Measurements from ENCODE around the gene EVI2A. TPM values are rescaled to one million over a fixed set of nuclear protein-coding genes. Genes with fewer than 3 reads are reported as not detected.
"Not testable (repeated sequence)": the region's sequence is repeated elsewhere in the genome, so short reads cannot be mapped to it uniquely, and the experiment has no call there.

Gene EVI2A
- total RNA-seq, 1 experiment from 2014 or later = not detected

DNA sequence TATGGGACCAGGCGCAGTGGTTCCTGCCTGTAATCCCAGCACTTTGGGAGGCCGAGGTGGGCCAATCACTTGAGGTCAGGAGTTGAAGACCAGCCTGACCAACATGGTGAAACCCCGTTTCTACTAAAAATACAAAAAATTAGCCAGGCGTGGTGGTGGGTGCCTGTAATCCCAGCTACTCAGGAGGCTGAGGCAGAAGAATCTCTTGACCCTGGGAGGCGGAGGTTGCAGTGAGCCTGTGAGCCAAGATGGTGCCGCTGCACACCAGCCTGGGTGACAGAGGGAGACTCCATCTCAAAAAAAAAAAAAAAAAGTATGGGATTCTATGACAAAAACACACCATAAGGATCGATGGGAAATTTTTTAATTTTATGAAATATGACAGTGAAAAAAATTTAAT lies 9.2 kb downstream of the EVI2A start:
- DNase-seq (ENCODE audit: low spot score) = not testable (repeated sequence)

DNA sequence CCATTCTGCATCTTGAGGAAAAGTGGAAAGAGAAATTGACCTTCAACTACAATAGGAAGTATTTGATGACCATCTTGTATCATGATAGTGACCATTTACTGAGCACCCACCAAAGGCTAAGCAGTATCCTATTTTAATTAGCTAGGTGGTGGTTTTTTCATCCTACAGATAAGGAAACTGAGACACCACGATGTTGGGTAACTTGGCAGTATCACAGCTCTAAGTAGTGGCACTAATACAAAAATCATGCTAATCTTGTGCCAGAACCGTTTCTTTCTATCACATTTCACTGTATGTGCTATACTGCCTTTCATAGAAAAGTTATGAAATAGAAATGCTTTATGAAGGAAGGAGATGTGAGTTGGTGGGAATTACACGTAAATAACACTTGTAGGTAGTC lies 9.9 kb downstream of the EVI2A start:
- DNase-seq (ENCODE audit: low spot score) = no peak

DNA sequence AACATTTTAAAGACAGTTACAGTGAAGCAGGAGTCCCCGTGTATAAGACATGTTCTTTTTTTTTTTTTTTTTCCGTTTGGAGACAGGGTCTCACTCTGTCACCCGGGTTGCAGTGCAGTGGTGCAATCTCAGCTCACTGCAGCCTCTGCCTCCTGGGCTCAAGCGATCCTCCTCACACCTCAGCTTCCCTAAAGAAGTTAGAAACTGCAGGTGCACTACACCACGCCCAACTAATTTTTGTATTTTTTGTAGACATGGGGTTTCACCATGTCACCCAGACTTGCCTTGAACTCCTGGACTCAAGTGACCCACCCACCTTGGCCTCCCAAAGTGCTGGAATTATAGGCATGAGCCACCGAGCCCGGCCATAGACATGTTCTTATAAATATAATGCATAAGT lies 10.5 kb downstream of the EVI2A start:
- no peak for DNase-seq (ENCODE audit: low spot score)

DNA sequence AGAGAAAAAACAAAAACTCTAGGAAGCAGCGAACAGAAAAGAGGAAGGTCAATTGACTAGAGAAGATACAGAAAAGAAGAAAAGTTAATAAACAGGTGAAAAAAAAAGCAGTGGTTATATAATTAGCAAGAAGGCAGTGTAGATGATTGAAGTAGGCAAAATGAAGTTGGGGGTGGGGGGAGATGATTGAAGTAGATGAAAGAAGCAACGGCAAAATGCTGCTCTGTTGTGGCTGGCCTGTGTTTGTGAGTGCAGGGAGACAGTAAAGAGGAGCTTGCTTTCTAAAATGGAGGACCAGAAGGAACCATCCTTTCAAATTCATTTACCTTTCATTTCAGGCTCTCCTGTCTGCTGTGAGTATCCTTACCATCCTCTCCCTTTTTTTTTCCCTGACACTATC lies 11.2 kb downstream of the EVI2A start:
- DNase-seq (ENCODE audit: low spot score) = no peak

DNA sequence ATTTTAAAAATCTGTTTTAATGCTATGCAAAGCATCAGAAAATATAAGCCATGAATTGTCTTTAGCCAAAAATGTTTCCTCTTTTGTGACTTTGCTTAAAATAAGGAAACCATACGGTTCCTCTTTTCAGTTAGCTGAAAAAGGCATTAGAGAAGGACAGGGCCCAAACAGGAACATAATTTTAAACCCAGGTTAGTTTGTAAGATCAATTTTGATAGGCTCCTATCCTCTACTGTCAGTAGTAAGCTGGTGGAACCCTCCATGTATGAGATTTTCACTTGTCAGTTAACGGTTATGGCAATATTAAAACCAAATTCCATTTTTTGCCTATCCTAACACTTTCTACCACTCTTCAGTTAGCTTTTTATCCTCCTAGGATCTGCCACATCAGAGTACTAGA lies 11.9 kb downstream of the EVI2A start:
- no peak for DNase-seq (ENCODE audit: low spot score)

DNA sequence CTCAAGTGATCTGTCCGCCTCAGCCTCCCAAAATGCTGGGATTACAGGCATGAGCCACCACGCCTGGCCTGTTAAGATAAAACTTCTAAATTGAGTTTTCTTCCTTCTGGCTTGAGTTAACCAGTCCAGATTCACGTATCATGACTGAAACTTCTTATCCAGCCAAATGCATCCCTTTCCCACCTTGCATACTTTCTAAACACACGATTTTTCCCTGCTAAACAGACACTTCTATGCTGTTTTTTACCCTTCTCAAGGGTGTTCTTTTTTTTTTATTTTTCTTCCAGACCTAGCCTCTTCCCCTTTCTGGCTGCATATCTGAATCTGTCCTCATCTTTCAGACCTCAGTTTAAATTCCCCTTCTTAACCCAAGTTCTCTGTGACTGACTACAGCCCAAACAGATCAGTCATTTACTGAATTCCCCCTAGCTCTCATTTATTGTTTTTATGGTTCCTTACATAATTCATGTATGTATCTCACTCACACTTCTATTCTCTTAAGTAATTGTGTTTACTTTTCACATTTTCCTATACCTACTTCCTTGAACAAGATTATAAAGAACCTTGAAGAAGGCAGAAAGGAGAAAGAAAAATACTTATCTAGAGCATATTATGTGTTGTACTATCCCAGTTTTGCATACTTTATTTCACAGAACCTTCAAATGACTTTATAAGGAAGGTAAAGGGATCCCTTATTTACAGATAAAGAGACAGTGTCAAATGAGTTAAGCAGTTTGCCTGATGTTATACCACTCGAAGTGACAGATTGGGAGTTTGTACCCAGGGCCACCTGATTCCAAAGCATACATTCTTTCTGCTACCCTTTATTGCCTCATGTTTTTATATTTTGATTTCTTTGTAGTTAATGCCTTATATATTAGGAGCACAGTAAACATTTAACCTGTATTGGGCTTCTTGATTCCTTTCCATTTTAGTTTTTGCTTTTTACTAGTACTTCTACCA lies 12.8 kb downstream of the EVI2A start:
- no peak for DNase-seq (ENCODE audit: low spot score)

DNA sequence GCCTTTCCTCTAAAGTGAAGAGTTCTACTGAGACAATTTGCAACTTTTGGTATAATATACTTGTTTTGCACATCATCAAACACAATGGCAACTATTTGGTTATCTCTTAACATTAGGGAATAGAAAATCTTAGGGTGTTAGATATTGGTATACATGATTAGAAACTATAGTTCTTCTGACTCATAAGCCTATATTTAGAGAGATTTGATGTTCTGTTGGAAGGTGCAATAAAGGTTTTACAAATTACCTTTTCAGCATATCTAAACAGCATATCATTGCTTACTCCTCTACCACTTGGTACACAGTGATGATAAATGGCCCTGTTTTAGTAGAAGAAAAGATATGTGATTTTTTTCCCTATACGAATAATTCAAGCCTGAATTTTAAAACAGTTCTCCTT lies 13.8 kb downstream of the EVI2A start:
- DNase-seq (ENCODE audit: low spot score) = no peak

DNA sequence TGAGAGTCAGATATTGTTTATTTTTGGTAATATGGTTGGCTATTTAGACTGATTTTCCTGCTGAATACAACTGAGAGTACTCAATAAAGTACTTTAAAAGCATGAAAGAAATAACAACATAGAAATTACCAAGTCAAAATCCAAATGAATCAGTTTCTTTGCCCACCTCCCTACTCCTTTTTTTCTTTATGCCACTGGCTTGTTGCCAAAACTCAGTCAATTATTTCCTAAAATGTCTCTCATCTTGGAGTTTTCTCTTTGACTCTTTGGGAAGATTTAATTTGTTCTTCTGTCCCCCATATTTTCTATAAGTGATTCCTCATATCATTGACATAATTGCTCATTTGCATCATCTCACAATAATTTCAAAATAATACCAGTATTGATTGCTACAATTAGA lies 21.8 kb downstream of the EVI2A start:
- DNase-seq (ENCODE audit: low spot score) = no peak

DNA sequence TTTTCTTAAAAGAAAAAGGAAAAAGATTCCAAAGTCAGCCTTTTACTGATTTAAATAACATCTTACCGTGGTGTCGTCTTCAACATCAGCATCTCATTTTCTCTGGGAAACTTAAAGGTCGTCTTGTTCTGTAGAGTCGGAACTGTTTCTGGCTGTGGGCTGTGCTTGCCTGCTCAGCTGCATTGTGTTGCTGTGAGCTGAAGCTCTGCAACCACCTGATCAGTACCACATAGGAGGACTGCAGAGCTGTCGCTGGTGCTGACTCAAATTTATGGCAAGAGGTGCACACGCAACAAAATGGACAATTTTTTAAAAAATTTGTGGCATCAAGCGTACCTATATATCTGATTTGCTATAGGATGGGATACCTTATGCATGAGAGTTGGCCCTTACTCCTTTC lies 24.3 kb downstream of the EVI2A start, which contains the start of gene OMG:
Gene OMG (minus strand): TSS at position 150 of the 400 bp plus-strand sequence. CDS start 908 bp downstream, outside the sequence.
- no peak for DNase-seq (ENCODE audit: low spot score)

DNA sequence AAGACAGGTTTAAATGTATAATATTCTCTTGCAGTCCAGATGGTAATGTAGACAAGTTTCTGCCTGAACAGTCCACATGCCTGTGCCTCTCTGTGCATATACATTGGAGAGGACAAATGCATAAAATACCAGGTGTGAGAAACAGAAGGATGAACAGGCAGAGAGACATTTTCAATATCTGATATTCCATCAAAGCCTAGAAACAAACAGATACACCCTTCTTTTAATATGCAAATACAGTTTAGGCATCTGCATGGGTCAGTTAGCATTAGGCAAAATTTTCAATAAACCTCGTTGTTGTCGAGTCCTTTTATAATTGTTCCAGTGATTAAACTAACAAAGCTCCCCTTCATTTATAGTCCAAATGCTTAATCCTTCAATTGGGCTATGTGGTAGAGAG lies 25.3 kb downstream of the EVI2A start:
- DNase-seq (ENCODE audit: low spot score) = no peak

DNA sequence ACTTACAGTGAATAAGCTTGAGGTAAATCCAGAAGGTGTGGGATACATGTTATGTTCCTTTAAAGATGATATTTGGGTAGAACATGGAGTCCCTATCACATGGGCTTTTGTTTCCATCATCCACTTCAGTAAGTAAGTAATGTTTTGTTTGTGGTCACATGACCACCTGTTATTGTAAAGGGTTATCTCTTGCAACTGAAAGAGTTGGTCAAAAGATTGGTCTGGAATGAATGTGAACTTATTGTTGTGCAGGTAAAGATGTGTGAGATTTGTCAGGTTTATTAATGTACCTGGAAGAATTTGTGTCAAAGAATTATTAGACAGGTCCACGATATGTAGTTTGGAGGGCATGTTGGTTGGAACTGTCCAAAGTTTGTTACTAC lies 25.9 kb downstream of the EVI2A start:
- DNase-seq (ENCODE audit: low spot score) = no peak

DNA sequence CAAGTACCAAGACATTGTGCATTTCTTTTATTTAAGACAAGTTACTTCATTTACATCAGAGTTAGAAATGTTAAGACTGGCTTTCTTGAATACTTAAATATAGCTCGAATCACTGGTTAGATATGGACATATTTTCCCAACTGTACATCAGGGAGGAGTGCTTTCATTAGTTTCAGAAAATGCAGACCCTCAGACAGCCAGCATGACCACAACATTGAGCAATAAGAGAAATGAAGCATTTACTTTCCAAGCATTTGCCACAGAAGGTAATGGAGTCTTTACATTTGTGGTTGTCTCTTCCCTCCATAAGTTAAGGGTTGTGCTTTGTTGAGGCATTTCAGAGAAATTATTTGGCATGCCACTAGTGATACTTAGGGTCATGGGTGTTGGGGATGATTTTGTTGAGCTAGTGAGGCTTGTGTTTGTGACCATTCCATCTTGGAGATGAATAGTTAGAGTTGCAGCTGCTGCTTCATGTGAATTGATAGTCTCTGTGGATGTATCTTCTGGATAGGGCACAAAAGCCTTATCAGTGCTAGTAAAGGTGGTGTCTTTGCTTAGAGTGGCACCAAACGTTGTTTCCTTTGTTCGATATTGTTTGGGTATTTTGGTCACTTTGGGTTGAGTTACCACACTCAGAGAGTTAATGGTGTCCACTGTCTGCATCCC lies 26.5 kb downstream of the EVI2A start:
- no peak for DNase-seq (ENCODE audit: low spot score)

DNA sequence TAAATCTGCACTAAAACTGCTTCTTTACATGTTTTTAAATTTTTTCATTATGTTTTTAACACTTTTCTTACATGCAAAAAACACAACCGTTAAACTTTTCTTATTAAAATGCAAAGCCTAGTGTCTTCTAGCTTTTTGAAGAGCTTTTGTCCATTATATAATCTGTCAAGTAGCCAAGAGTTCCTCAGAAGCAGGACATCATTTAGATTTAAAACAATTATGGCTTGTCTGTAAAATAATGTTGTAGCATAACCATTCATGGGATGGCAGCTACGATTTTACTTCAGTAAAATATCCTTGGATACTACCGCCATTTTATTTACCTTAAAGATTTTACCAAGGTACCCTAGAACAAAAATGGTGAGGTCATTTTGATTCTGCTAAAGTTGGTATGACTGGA lies 27.2 kb downstream of the EVI2A start:
- DNase-seq (ENCODE audit: low spot score) = no peak

DNA sequence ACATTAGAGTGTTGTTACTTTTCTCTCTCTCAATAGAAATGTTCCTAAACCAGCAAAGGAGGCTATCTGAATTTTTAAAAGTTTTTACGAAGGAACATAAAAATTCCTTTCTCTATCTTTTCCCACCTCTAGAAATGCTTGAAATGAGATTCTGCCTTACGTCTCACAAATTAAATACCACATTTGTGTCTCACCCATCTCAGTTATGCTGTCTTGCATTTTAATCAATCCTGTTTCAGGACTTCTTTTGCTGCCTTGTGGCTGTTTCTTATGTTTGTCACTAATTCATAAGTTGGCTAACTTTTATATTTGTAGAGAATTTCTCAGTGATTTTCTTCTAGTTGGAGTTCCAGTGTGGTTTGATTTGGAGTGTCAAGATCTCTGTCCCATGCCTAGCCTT lies 27.8 kb downstream of the EVI2A start:
- no peak for DNase-seq (ENCODE audit: low spot score)

DNA sequence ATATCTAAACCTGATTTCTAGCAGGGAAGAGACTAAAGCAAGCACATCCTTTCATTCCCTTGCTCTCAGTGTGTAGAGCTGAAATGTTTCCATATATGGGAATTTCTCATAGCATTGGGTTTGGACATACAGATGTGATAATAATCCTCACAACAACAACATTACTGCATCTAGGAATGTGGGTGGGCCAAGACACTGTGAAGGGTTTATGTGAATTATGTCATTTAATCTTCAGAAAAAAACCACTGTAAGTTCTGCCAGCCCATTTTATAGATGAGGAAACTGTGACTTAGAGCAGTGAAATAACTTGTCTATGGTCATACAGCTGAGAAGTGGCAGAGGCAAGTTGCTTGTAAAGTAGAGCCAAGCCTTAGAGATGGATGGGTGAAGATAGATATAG lies 29.6 kb downstream of the EVI2A start:
- no peak for DNase-seq (ENCODE audit: low spot score)

DNA sequence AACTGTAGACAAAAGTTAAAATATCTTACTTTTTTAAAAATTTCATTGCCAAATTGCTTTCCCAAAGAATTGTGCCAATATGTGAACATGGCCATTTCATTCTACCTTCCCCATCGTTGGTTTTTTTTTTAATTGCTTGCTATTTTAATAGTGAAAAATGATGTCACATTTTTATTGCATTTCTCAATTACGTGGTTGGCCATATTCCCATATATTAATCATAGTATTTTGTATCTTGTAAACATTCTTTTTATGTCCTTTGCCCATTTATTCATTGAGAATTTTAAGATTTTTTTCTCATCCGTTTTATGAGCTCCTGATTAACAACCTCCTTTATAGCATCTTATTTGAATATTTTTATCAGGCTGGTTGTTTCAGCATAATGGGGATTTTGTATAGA lies 31.6 kb downstream of the EVI2A start:
- no peak for DNase-seq (ENCODE audit: low spot score)

DNA sequence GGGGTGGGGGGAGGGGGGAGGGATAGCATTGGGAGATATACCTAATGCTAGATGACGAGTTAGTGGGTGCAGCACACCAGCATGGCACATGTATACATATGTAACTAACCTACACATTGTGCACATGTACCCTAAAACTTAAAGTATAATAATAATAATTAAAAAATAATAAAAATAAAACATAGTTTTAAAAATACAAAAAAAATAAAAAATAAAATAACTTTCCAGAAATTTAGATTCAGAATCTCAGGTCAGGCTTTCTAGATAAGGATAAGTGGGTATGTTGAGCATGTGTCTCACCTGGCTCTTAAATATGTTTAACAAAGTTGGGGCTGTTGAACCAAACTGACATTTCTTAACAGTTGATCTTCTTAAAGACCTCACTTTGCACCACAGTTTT lies 33.5 kb downstream of the EVI2A start:
- not testable (repeated sequence) for DNase-seq (ENCODE audit: low spot score)

DNA sequence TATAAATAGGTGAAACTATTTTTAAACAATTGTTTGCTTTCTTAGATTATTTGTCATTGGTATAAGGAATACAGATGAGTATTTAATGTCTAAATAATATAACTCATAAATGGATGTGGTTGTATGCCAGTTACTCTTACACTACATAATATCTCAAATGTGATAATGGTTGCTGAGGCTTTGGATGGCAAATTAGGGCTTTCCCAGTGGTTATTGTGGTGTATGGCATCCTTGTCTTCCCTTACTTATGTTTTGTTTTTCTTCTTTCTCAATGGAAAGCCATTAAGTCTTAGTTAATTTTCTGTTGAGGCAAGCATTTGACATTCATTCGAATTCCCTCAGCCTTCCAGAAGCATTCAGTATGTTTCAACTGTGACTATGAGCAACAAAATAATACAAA lies 34.8 kb downstream of the EVI2A start:
- DNase-seq (ENCODE audit: low spot score) = no peak

DNA sequence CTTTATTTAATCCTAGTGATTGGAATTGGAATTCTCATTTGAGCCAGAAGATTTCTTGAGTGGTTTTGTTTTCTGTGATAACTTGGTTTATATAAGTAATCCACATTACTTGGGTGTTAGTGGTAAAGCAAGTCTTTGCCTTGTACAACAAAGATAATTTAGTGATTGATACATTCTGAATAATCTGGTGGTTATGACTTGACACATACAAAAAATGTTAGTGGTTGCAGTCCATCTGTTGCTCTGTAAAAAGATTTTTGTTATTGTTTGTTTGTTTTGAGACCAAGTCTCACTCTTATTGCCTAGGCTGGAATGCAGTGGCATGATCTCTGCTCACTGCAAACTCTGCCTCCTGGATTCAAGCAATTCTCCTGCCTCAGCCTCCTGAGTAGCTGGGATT lies 37.6 kb downstream of the EVI2A start:
- no peak for DNase-seq (ENCODE audit: low spot score)

DNA sequence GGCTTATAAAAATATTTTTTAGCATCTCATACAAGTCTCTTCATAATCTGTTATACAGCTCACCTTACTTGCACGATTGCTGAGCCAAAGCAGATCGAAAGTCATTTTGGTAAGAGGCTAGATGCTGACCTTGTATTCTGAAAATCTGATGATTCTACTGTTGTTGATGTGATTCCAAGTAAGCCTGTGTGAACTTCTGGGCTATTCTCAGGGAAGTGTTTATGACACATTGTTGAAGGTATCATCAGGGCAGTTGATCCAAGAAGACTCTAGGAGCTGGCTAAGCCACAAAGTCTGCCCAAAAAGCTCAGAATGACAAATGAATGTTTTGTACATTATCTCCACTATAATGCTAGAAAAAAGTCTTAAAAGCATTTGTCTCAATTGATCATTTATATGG lies 40.4 kb downstream of the EVI2A start:
- no peak for DNase-seq (ENCODE audit: low spot score)

DNA sequence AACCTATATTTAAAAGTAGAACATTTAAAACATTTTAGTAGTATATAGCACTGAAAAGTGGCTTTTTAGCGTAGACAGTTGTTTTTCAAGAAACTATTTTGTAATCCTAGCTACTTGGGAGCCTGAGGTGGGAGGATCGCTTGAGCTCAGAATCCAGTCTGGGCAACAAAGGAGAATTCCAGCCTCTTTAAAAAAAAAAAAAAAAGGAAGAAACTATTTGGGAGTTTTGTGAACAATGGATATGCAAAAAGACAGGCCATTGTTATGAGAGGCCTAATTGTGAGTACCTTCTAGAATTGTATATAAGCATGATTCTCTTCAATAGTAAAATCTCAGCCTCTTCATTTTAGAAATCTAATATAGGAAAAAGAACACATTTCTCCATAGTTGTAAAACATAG lies 42.0 kb downstream of the EVI2A start:
- DNase-seq (ENCODE audit: low spot score) = no peak

DNA sequence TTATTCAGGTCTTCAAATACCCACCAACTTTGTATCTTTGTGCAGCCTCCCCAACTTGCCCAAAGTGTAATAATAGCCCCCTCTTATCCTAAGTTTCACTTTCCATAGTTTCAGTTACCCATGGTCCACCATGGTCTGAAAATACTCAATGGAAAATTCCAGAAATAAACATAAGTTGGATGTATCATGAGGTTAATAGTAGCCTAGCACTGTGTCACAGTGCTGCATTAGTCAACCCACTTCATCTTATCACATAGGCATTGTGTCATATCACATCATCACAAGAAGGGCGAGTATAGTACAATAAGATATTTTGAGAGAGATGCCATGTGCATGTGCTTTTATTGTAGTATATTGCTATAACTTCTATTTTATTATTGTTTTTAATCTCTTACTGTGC lies 46.3 kb downstream of the EVI2A start:
- no peak for DNase-seq (ENCODE audit: low spot score)

DNA sequence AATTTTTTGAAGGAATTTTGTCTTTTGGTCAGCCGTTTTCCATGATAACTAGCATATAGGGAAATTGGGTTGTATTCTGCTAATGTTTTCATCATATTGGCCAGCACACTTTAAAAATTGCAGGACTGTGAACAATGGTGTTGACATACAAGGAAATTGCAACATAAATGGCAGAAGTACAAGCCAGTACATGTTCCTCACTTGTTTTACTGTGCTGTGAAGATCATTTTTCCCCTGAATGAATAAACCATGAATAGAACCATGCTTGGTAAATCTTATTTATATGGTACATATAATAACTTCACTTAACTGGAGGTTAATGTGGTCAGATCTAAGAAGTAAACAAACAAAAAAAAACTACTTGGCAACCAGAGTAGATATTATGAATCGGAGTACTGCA lies 47.2 kb downstream of the EVI2A start:
- no peak for DNase-seq (ENCODE audit: low spot score)

Data from HT-29 (cell line).